Brain microvascular endothelial cell (primary cell): ENCODE data around the gene RAPGEF6.
A peak's percentile ranks its signal among the peaks of the same experiment; 100 is the strongest.
"Not testable (repeated sequence)": the region's sequence is repeated elsewhere in the genome, so short reads cannot be mapped to it uniquely, and the experiment has no call there.

ENCODE experiments used
- DNase-seq: peaks from one replicate; pipeline ENCODE4 v3.0.0-alpha.2; 2020
- H3K27ac ChIP-seq: fragments of 250-450 bp; sonication (Bioruptor Pico); 2 replicates; pipeline ENCODE4 v1.5.1; 2020; ENCODE audit warnings: mild to moderate bottlenecking, moderate library complexity
- H3K27me3 ChIP-seq: fragments of 250-450 bp; sonication (Bioruptor Pico); replicated peaks from 2 replicates; pipeline ENCODE4 v1.5.1; 2020; ENCODE audit warnings: mild to moderate bottlenecking
- H3K36me3 ChIP-seq: fragments of 250-450 bp; sonication (Bioruptor Pico); replicated peaks from 2 replicates; pipeline ENCODE4 v1.5.1; 2020; ENCODE audit warnings: mild to moderate bottlenecking
- H3K4me3 ChIP-seq: 2 replicates; pipeline ENCODE4 v1.5.1; 2011; ENCODE audit warnings: low read depth, mild to moderate bottlenecking, control low read depth, low read length, moderate library complexity
- CTCF ChIP-seq: IDR thresholded peaks from 2 replicates; pipeline ENCODE4 v1.5.1; 2011; ENCODE audit warnings: low read depth, mild to moderate bottlenecking, moderate library complexity, low read length, control low read depth, inconsistent platforms; ENCODE audit errors: missing control alignments
- in situ Hi-C: cut with HindIII; loops from 2 replicates; pipeline ENCODE4 v1.10.0; 2017; ENCODE audit warnings: low sequenced_read_pairs, low pct_ligation_motif_present

The RAPGEF6 gene

DNA sequence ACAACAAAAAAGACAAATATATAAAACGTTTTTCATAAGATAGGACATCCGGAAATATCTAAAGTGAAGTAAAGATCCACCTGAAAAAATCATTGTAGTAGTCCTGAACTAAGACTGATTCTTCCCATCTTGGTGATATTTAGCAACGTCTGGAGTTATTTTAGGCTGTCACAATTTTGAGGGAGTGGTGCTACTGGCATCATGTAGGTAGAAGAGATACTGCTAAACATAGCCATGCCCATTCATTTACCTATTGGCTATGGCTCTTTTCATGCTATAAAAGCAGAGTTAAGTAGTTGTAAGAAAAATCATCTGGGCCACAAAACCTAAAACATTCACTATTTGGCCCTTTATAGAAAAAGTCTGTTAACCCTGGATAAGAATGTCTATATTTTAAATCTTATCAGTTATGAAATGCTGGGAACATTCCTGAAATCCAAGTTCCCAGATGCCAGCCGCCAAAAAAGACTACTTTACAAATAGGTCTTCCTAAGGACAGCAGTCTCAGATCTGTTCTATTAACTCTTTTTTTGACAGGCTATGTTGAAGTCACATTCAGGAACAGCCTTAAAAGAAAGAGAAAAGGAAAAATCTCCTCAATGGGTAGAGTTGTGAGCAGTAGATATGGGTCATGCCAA is 27.0 kb downstream of the RAPGEF6 start:
- no peak for TF ChIP-seq CTCF
- H3K27ac ChIP-seq: peak overlapping the region; percentile 19
- H3K4me3 ChIP-seq: no peak overlapping the region
- H3K27me3 ChIP-seq: no peaks in the 10 kb centered on the region
- in situ Hi-C loops: no loop called here
- H3K36me3 ChIP-seq: no peaks in the 10 kb centered on the region
- peak; percentile 29 for DNase-seq

DNA sequence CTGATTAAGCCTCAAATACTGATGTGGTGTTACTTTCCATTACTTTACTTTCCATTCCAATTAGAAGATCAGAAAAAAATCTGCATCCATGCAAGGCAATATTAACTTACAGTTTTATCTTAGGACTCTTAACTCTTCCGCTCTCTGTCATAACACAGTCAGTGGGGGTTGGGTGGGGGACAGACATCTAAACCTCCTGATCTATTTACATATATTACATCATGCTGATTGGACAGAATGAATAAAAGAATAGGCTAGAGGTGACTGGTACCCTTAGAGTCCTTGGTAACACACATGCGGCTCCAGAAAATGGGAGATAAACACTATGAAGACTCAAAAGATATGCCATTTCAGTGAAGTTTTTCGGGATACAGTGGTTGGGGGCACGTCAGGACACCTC is 27.6 kb downstream of the RAPGEF6 start:
- H3K4me3 ChIP-seq: no peak overlapping the region
- DNase-seq: no peak
- no peaks in the 10 kb centered on the region for H3K27me3 ChIP-seq
- in situ Hi-C loops: no loop called here
- H3K36me3 ChIP-seq: no peaks in the 10 kb centered on the region
- no peak for TF ChIP-seq CTCF
- H3K27ac ChIP-seq: peak overlapping the region; percentile 19

DNA sequence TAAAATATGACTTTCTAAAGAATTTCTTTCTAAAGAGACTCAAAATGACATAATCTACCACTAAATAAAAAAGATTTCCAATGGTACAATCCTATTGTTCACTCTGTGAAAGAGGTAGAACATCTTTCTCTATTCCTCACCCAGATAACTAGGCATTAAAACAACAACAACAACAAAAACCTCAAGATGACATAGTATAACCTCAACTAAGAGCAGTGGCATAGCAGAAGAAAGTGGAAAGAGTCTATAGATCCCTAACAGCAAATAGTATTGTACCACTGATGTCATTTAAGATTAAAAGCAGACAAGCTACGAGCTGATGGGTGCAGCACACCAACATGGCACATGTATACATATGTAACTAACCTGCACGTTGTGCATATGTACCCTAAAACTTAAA is 29.9 kb downstream of the RAPGEF6 start:
- TF ChIP-seq CTCF: no peak
- no peak for DNase-seq
- Histone ChIP-seq H3K27me3 (no peaks in the 10 kb centered on the region), H3K36me3 (no peaks in the 10 kb centered on the region), H3K27ac (no peak overlapping the region), H3K4me3 (no peak overlapping the region)
- in situ Hi-C loops: no loop called here

GRCh38 chr5:131595088-131596033 is 39.7 kb downstream of the RAPGEF6 start:
- TF ChIP-seq CTCF: no peak
- H3K4me3 ChIP-seq: no peak overlapping the region
- no peak for DNase-seq
- no peaks in the 10 kb centered on the region for H3K27me3 ChIP-seq
- in situ Hi-C loops: loop anchor here (25.0 kb wide), 1 partner anchor 417 kb away; the partner anchor contains the start of gene ACSL6
- H3K36me3 ChIP-seq: no peaks in the 10 kb centered on the region
- no peak overlapping the region for H3K27ac ChIP-seq

DNA sequence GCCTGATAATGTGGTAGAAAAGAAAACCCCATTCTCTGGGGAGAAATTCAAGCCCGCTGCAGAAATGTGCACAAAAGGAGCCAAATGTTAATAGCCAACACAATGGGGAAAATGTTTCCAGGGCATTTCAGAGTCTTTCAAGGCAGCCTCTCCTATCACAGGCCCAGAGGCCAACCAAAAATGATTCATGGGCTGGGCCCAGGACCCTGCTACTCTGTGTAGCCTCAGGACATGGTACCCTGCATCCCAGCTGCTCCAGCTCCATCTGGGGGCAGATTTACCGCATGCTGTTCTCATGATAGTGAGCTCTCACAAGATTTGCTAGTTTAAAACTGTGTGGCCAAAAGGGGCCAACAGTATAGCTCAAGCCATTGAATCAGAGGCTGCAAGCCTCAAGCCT is 41.1 kb downstream of the RAPGEF6 start:
- in situ Hi-C loops: loop anchor here (25.0 kb wide), 1 partner anchor 418 kb away; the partner anchor contains the start of gene ACSL6
- Histone ChIP-seq H3K27me3 (no peaks in the 10 kb centered on the region), H3K4me3 (no peak overlapping the region), H3K27ac (no peak overlapping the region), H3K36me3 (no peaks in the 10 kb centered on the region)
- no peak for DNase-seq
- no peak for TF ChIP-seq CTCF

DNA sequence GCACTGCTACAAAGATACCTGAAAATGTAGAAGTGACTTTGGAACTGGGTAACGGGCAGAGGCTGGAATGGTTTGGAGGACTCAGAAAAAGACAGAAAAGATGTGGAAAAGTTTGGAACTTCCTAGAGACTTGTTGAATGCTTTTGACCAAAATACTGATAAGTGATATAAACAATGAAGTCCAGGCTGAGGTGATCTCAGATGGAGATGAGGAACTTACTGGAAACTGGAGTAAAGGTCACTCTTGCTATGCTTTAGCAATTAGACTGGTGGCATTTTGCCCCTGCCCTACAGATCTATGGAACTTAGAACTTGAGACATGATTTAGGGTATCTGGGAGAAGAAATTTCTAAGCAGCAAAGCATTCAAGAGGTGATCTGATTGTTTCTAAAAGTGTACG is 41.6 kb downstream of the RAPGEF6 start:
- not testable (repeated sequence) for H3K36me3 ChIP-seq

More for the DNA sequence above, 41.6 kb downstream of the RAPGEF6 start:
- not testable (repeated sequence) for H3K27ac ChIP-seq, H3K4me3 ChIP-seq, DNase-seq, H3K27me3 ChIP-seq
- in situ Hi-C loops: loop anchor here (25.0 kb wide), 1 partner anchor 419 kb away; the partner anchor contains the start of gene ACSL6
